ENCODE measurements around the gene C1orf216.
"Not testable (repeated sequence)": the region's sequence is repeated elsewhere in the genome, so short reads cannot be mapped to it uniquely, and the experiment has no call there.

Gene C1orf216

GRCh38 chr1:35718492-35719336, at the start of gene C1orf216:
Gene C1orf216 (minus strand): TSS chr1:35718884. CDS start chr1:35716321, 2,563 bp downstream.
- DNase-seq: peak; percentile 51

- no peak for DNase-seq
Measured at GRCh38 chr1:35764283-35764682, 45.6 kb upstream of the C1orf216 start.

GRCh38 chr1:35763201-35763600, 44.5 kb upstream of the C1orf216 start:
- no peak for DNase-seq

- DNase-seq: no peak
Measured at GRCh38 chr1:35762141-35762540, 43.5 kb upstream of the C1orf216 start.

- no peak for DNase-seq
Measured at GRCh38 chr1:35756064-35756463, 37.4 kb upstream of the C1orf216 start.

GRCh38 chr1:35753626-35754260, 35.1 kb upstream of the C1orf216 start:
- DNase-seq: no peak

- DNase-seq: no peak
Measured at GRCh38 chr1:35748326-35748725, 29.6 kb upstream of the C1orf216 start.

- DNase-seq: no peak
Measured at GRCh38 chr1:35745124-35745730, 26.5 kb upstream of the C1orf216 start.

- DNase-seq: no peak
Measured at GRCh38 chr1:35737120-35737519, 18.4 kb upstream of the C1orf216 start.

- DNase-seq: no peak
Measured at GRCh38 chr1:35727434-35728040, 8.9 kb upstream of the C1orf216 start.

GRCh38 chr1:35726450-35727433, 8.1 kb upstream of the C1orf216 start:
- no peak for DNase-seq

GRCh38 chr1:35725596-35725995, 6.9 kb upstream of the C1orf216 start:
- no peak for DNase-seq

GRCh38 chr1:35717911-35718476, 690 bp downstream of the C1orf216 start:
- no peak for DNase-seq

GRCh38 chr1:35715568-35716002, 3.1 kb downstream of the C1orf216 start:
- DNase-seq: peak; percentile 80

- no peak for DNase-seq
Measured at GRCh38 chr1:35714921-35715567, 3.6 kb downstream of the C1orf216 start.

GRCh38 chr1:35711098-35711497, 7.6 kb downstream of the C1orf216 start:
- DNase-seq: not testable (repeated sequence)

- no peak for DNase-seq
Measured at GRCh38 chr1:35708952-35709351, 9.7 kb downstream of the C1orf216 start.

- no peak for DNase-seq
Measured at GRCh38 chr1:35708441-35708921, 10.2 kb downstream of the C1orf216 start.

GRCh38 chr1:35707601-35708440, 10.9 kb downstream of the C1orf216 start:
- no peak for DNase-seq
